A673 (cell line): Measurements from ENCODE around the gene HOXB3.

Source experiments
- EZH2 ChIP-seq: fragments of 200-600 bp; sonication (generic); IDR thresholded peaks from 2 replicates; pipeline ENCODE4 v1.6.1; 2017; ENCODE audit warnings: borderline replicate concordance, low read depth, mild to moderate bottlenecking, mixed read lengths, antibody characterized with exemption, low read length; ENCODE audit not compliant: poor library complexity, severe bottlenecking
- TF ChIP-seq, protein P1 (sequence below): fragments of 300-800, 200-600 bp; sonication (generic); conservative IDR thresholded peaks from 2 replicates; pipeline ENCODE4 v1.5.1; 2017; ENCODE audit warnings: low read depth, mild to moderate bottlenecking, antibody characterized with exemption, low read length, moderate library complexity, mixed read lengths

DNA sequence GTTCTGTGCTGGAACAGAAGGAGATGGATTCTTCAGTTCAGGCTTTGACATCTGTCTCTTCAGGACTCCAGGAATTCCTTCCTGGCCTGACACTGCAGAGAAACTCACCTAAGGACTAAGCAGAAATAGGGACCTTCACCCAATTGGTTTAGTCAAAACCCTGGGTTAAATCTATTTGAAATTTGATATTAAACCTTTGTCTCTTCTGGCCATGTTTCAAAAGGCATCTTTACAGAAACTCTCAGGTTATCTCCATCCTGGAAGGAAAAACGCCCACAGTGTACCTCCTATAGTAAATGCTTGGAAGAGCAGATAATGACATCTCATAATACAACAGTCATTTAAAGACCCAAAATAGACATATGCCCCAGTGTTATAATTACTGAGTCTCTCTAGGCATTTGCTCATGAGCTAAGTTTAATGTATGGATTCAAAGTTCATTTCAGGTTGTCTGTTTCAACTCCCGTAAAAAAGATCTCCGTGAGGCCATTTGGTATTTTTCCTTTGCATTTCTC lies 6.3 kb downstream of the HOXB3 start:
- TF ChIP-seq, protein P1, sequence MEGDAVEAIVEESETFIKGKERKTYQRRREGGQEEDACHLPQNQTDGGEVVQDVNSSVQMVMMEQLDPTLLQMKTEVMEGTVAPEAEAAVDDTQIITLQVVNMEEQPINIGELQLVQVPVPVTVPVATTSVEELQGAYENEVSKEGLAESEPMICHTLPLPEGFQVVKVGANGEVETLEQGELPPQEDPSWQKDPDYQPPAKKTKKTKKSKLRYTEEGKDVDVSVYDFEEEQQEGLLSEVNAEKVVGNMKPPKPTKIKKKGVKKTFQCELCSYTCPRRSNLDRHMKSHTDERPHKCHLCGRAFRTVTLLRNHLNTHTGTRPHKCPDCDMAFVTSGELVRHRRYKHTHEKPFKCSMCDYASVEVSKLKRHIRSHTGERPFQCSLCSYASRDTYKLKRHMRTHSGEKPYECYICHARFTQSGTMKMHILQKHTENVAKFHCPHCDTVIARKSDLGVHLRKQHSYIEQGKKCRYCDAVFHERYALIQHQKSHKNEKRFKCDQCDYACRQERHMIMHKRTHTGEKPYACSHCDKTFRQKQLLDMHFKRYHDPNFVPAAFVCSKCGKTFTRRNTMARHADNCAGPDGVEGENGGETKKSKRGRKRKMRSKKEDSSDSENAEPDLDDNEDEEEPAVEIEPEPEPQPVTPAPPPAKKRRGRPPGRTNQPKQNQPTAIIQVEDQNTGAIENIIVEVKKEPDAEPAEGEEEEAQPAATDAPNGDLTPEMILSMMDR, result no peak
- TF ChIP-seq EZH2, result no peak
